Esophagus muscularis mucosa (tissue), 4 donors: ENCODE data around the gene NT5C.

Experiments
- EP300 ChIP-seq: sonication (generic); formaldehyde crosslinking; IDR thresholded peaks from one replicate; pipeline ENCODE4 v1.6.1; 2017; ENCODE audit warnings: antibody characterized with exemption
- POLR2A ChIP-seq: fragments of 450-650 bp; IDR thresholded peaks from one replicate; pipeline ENCODE4 v1.6.1; 2017; ENCODE audit warnings: antibody characterized with exemption, moderate library complexity, mild to moderate bottlenecking, low read depth
- POLR2AphosphoS5 ChIP-seq, 2 donors: sonication (generic); formaldehyde crosslinking; IDR thresholded peaks; one replicate each; pipeline ENCODE4 v1.6.1; 2017; ENCODE audit warnings: antibody characterized with exemption in 2 of 2
- TF ChIP-seq, protein P1 (sequence below), 3 experiments: fragments of 200-600 bp in 2 of 3; fragments of 450-650 bp in 1 of 3; sonication (generic) in 2 of 3; IDR thresholded peaks; one replicate each; pipeline ENCODE4 v1.5.1; 2017 to 2019; ENCODE audit warnings: antibody characterized with exemption in 3 of 3, mild to moderate bottlenecking in 2 of 3, moderate library complexity in 1 of 3

DNA sequence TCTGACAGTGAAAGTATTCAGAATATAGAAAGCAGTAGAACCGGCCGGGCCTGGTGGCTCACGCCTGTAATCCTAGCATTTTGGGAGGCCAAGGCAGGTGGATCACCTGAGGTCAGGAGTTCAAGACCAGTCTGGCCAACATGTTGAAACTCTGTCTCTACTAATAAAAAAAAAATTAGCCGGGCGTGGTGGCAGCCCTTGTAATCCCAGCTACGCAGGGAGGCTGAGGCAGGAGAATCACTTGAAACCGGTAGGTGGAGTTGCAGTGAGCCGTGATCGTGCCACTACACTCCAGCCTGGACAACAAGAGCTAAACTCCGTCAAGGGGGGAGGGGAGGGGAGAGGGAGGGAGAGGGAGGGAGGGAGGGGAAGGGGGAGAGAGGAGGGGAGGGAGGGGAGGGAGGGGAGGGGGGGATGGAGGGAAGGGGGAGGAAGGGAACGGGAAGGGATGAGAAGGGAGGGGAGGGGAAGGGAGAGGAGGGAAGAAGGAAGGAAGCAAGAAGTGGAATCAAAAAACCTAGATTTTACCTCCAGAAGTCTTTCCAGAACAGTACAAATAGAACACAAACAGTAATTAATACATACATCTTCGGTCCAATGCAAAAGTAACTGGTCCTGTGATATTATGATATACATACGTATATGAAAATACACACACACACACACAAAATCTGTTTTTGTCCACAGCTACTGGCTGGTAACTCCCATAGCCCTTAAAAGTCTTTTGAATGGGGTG is 10.9 kb upstream of the NT5C start:
- TF ChIP-seq, protein P1, sequence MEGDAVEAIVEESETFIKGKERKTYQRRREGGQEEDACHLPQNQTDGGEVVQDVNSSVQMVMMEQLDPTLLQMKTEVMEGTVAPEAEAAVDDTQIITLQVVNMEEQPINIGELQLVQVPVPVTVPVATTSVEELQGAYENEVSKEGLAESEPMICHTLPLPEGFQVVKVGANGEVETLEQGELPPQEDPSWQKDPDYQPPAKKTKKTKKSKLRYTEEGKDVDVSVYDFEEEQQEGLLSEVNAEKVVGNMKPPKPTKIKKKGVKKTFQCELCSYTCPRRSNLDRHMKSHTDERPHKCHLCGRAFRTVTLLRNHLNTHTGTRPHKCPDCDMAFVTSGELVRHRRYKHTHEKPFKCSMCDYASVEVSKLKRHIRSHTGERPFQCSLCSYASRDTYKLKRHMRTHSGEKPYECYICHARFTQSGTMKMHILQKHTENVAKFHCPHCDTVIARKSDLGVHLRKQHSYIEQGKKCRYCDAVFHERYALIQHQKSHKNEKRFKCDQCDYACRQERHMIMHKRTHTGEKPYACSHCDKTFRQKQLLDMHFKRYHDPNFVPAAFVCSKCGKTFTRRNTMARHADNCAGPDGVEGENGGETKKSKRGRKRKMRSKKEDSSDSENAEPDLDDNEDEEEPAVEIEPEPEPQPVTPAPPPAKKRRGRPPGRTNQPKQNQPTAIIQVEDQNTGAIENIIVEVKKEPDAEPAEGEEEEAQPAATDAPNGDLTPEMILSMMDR (IDR thresholded peaks at IDR 0.05): no peak
- no peak for TF ChIP-seq POLR2A
- no peak for TF ChIP-seq POLR2AphosphoS5 (IDR thresholded peaks at IDR 0.05)
- no peak for TF ChIP-seq EP300
